ENCODE results near the gene WDR41.

Gene WDR41

DNA sequence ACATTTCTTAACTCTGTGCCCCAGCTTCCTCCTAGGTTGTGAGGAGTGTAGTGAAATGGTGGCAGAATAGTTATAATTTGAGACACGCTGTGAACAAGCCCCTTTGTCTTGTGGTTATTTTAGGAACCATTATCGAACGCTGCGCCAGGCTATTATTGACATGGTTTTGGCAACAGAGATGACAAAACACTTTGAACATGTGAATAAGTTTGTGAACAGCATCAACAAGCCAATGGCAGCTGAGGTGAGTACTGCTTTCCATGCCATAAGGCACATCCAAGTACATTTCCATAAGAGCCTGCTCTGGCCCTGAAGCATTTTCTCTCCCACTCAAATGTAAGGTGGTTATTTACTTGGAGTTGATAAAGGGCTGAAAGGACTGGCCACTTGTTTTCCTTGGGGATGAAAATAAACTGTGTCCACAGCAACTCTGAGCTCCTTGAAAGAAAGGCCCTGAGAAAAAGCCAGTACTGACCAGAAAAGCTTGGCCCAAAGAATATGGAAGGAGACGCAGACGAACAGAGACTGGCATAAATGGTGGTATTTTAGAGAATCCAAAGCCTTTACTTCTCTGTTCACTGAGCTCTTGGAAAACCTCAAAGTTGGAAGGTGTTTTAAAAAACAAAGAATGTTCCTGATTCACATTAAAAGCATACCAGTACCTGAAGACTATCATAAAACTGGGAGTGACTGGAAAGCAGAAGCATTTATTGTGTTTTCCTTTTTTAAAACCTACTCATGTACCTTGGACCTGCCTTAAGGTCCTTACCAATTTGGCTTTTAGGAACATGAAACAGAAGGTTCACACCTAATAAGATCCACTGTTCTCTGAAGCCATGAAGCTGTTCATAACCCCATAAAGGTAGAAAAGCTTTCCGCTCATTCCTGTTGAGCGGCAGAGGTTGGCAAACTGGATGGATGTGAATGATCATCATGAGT lies 72.2 kb downstream of the WDR41 start:
- no peak overlapping the region for H3K27ac ChIP-seq
- TF ChIP-seq CTCF (conservative IDR thresholded peaks at IDR 0.05) (no peak), ZFX (IDR thresholded peaks at IDR 0.05) (no peak)

DNA sequence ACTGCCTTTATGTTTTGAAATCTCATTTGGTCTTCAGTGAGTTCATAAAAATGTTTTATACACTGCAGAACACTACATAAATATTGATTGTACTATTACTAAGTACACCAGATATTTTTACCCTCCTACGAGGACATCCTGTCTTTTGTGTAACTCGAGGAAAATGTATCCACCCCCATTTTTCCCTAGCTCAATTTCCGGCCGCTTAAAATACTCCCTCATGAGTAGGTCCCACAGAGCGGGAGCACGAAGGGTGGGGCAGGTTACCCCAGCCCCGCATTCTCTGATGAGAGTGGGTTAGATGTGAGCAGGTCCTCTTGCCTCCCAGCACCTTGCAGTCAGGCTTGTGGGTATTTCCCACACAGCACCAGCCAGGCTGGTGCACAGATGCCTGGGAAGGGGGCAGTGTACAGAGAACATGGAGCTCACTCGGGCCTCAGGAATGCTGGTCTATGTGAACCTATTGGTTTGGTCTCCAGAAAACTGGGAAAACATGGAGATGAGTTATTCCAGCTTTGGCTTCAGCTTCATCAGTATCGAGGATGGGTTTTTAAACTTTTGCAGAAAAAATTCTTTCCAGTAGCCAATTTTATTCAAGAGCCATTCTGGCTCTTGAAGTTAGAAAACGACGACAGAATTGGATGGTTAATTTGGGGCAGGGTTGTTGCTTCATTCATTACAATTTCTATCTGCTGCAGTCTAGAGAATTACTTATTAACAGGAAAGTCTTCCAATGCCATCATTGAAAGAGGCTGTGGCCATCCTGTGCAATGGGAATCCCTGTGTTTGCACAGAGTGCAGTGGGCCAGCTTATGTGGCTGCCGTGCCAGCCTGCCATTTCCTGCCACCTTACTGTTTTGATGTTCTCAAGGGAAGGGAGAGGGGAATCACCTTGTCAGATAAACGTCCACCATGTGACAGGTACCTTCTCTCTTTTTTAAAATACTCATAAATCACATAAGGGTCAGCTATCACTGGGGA lies 73.2 kb downstream of the WDR41 start:
- H3K27ac ChIP-seq, result no peak overlapping the region
- TF ChIP-seq ZFX (IDR thresholded peaks at IDR 0.05) (no peak), CTCF (conservative IDR thresholded peaks at IDR 0.05) (no peak)

DNA sequence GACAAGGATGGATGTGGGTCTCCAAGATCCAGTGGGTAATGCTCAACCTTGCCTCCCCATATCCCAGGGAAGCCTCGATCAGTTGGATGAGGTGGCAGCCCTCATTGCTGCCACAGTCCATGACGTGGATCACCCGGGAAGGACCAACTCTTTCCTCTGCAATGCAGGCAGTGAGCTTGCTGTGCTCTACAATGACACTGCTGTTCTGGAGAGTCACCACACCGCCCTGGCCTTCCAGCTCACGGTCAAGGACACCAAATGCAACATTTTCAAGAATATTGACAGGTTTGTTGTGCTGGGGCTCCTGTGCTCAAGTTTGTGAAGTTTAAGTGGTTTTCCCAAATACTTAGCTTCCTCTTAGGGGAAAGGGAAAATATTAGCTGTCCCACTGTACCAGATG lies 74.0 kb downstream of the WDR41 start:
- TF ChIP-seq ZFX (IDR thresholded peaks at IDR 0.05) (no peak), CTCF (conservative IDR thresholded peaks at IDR 0.05) (no peak)
- no peak overlapping the region for H3K27ac ChIP-seq

- no peak overlapping the region for H3K27ac ChIP-seq
- TF ChIP-seq ZFX (IDR thresholded peaks at IDR 0.05) (no peak), CTCF (conservative IDR thresholded peaks at IDR 0.05) (no peak)
These were observed 79.1 kb downstream of the WDR41 start for GRCh38 chr5:77413049-77413448.

- no peak overlapping the region for H3K27ac ChIP-seq
- TF ChIP-seq ZFX (IDR thresholded peaks at IDR 0.05), result no peak
- TF ChIP-seq CTCF (conservative IDR thresholded peaks at IDR 0.05), result no peak
These were observed 82.1 kb downstream of the WDR41 start for GRCh38 chr5:77409870-77410621.

DNA sequence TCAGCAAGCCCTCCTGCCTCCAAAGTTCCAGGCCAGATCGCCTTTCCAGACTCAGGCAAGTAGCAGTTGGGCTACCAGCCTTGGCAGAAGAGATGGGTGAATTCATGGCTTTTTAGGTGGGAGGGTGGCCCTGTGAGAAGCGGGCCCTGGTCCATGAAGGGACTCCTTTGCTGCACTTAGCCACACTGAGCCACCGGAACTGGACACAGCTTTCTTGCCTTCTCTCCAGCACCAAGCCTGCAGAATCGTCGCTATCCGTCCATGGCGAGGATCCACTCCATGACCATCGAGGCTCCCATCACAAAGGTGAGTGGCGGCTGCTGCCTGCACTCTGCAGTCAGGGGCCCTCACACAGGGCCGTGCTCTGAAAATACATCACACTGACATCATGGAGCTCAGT lies 85.0 kb downstream of the WDR41 start:
- TF ChIP-seq ZFX (IDR thresholded peaks at IDR 0.05), result no peak
- no peak for TF ChIP-seq CTCF (conservative IDR thresholded peaks at IDR 0.05)
- no peak overlapping the region for H3K27ac ChIP-seq
